Astrocyte of the spinal cord (primary cell): Measurements from ENCODE around the gene NUSAP1.
"Not testable (repeated sequence)": the region's sequence is repeated elsewhere in the genome, so short reads cannot be mapped to it uniquely, and the experiment has no call there.

Experiments used
- DNase-seq: peaks from one replicate; pipeline ENCODE4 v3.0.0; 2011; ENCODE audit warnings: low read depth, low spot score
- H3K4me3 ChIP-seq: 2 replicates; pipeline ENCODE4 v1.5.1; 2011; ENCODE audit warnings: low read depth, mild to moderate bottlenecking, low read length, moderate library complexity
- CTCF ChIP-seq: IDR thresholded peaks from 2 replicates; pipeline ENCODE4 v1.5.1; 2012; ENCODE audit warnings: low read depth, mild to moderate bottlenecking, low read length, inconsistent platforms
- in situ Hi-C: cut with HindIII; loops from 2 replicates; pipeline ENCODE4 v1.10.0; 2017; ENCODE audit warnings: low sequenced_read_pairs

The NUSAP1 gene

GRCh38 chr15:41341519-41341918 is 8.8 kb downstream of the NUSAP1 start:
- no peak for DNase-seq
- no peak for TF ChIP-seq CTCF
- in situ Hi-C loops: no loop called here
- no peak overlapping the region for H3K4me3 ChIP-seq

GRCh38 chr15:41347236-41347635 is 14.6 kb downstream of the NUSAP1 start:
- H3K4me3 ChIP-seq: no peak overlapping the region
- DNase-seq: no peak
- in situ Hi-C loops: no loop called here
- no peak for TF ChIP-seq CTCF

GRCh38 chr15:41350057-41350717 is 17.5 kb downstream of the NUSAP1 start:
- H3K4me3 ChIP-seq: no peak overlapping the region
- DNase-seq: no peak
- in situ Hi-C loops: no loop called here
- TF ChIP-seq CTCF: no peak

- in situ Hi-C loops: no loop called here
- no peak overlapping the region for H3K4me3 ChIP-seq
- TF ChIP-seq CTCF: no peak
- no peak for DNase-seq
These were observed 21.7 kb downstream of the NUSAP1 start for GRCh38 chr15:41354371-41354770.

- H3K4me3 ChIP-seq: no peak overlapping the region
- no peak for DNase-seq
- in situ Hi-C loops: no loop called here
- no peak for TF ChIP-seq CTCF
These were observed 34.7 kb downstream of the NUSAP1 start for GRCh38 chr15:41367418-41367817.

- no peak for TF ChIP-seq CTCF
- DNase-seq: no peak
- H3K4me3 ChIP-seq: no peak overlapping the region
- in situ Hi-C loops: no loop called here
These were observed 45.3 kb downstream of the NUSAP1 start for GRCh38 chr15:41377978-41378377.

- DNase-seq, in situ Hi-C loops, H3K4me3 ChIP-seq: not testable (repeated sequence)
These were observed 51.5 kb downstream of the NUSAP1 start for GRCh38 chr15:41383974-41384749.
